H1 (cell line): Measurements from ENCODE around the gene CFAP54. TPM values are rescaled to one million over a fixed set of nuclear protein-coding genes. Genes with fewer than 3 reads are reported as not detected.

Experiments
- CREB1 ChIP-seq: IDR thresholded peaks from 2 replicates; pipeline ENCODE4 v1.6.1; 2012; ENCODE audit warnings: inconsistent platforms
- CTBP2 ChIP-seq: IDR thresholded peaks from 2 replicates; pipeline ENCODE4 v1.7.0; 2011; ENCODE audit warnings: borderline replicate concordance, mild to moderate bottlenecking, moderate library complexity, mixed read lengths, low read length; ENCODE audit not compliant: insufficient read depth, insufficient read length
- SAP30 ChIP-seq: fragments of 300-600 bp; sonication (generic); IDR thresholded peaks from 2 replicates; pipeline ENCODE4 v1.7.1; 2012; ENCODE audit warnings: low read length, moderate library complexity, mild to moderate bottlenecking, inconsistent platforms; ENCODE audit not compliant: insufficient read depth, insufficient replicate concordance
- TAF7 ChIP-seq: optimal IDR thresholded peaks from 2 replicates; pipeline ENCODE3; 2011; ENCODE audit warnings: low read depth, mild to moderate bottlenecking, inconsistent platforms, low read length, moderate library complexity, borderline replicate concordance
- polyA plus RNA-seq, 7 experiments: library from polyadenylated mRNA; depleted of rRNA in 3 of 7; stranded (reverse) in 5 of 7; unstranded in 2 of 7; fragments of >200 nt in 5 of 7; fragments of 200-250 nt in 2 of 7; gene quantifications; 1 replicate in 5 of 7; 2 replicates in 1 of 7; 4 replicates in 1 of 7; pipeline versions ENCODE4 v1.2.1 to v1.2.3, GENCODE V29; 2011 to 2013; ENCODE audit warnings: missing spikeins in 2 of 7, mixed read lengths in 2 of 7
- total RNA-seq: library from RNA; stranded (reverse); fragmentation: NEBNext Ultra II Directional; extraction: Animal tissue kit (Norgen Biotek cat#: 25700); gene quantifications from 2 replicates; pipeline ENCODE4 v1.2.1, GENCODE V29; 2021

Gene CFAP54
- total and polyA plus RNA-seq, 2 of the 8 experiments (the other 6 are each of a cell fraction or from before 2014, with no cell fraction given): 0.17 to 0.33 TPM

DNA sequence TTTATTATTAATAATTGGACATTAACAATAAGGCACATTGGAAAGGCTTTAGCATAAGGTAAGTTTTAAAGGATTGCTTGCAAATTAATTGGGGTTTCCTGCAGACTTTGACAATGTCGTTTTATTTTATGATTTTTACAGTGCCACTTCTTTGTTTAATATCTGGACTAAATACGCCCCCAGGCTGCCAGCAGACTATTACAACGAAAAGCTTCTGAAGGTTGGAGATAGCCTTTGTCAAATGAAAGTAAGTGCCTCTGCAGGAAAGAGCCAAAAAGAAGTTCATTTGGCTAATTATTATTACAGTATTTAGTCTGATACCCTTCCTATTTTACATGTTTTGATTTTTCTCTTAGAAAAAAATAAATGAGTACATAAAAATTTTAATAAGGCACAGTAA is 11.3 kb downstream of the CFAP54 start (continued):
- no peak for TF ChIP-seq TAF7
- no peak for TF ChIP-seq SAP30
- TF ChIP-seq CREB1: no peak
- TF ChIP-seq CTBP2: no peak
- TF ChIP-seq, all 59 proteins: peak for 0
